ENCODE results near the gene ZNF639. TPM values are rescaled to one million over a fixed set of nuclear protein-coding genes. Genes with fewer than 3 reads are reported as not detected.

Gene ZNF639
- total and polyA plus RNA-seq, 2 of the 13 experiments (the other 11 are each of a cell fraction or from before 2014, with no cell fraction given), result 11.6 to 42.4 TPM

DNA sequence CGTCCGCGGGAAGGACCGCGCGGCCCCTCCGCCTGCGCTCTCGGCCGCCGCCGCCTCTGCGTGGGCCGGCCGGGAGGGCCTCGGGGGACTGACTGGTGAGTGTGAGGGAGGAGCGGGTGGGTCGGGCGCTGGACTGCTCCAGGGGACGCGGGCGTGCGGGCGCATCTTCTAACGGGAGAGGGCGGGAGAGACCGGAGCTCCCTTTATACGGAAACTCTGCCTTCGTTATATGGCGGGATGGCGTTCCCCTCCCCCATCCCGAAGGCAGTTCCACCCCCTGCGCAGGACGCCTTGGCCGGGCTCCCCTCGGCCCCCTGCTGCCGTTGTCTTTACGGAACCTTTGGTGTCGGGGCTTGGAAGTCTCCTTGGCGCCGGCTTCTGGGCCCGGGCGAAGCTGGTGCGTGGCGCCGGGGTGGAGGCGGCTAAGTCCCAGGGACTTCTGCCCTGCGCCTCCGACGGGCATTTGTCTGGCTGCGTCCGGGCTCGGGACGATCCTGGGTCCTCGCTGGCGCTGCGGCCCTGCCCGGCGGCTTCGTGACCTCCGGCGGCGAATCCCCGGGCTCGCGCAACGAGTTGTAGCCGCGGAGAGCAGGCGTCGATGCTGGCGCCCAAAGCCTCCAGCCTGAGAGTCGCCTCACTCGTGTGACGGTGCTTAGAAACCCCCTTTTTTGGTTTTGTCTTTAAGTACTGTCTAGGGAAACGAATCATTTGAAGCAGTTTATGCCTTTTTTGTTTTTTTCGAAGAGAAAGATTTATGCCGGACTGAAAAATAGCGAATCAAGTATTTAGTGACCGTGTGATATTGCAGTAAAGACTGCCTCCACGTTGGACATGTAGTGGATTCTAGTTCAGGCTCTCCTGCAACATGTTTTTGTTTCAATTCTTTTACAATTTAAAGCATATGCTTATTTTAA lies 623 bp downstream of the ZNF639 start (continued):
- TF ChIP-seq, protein P1, sequence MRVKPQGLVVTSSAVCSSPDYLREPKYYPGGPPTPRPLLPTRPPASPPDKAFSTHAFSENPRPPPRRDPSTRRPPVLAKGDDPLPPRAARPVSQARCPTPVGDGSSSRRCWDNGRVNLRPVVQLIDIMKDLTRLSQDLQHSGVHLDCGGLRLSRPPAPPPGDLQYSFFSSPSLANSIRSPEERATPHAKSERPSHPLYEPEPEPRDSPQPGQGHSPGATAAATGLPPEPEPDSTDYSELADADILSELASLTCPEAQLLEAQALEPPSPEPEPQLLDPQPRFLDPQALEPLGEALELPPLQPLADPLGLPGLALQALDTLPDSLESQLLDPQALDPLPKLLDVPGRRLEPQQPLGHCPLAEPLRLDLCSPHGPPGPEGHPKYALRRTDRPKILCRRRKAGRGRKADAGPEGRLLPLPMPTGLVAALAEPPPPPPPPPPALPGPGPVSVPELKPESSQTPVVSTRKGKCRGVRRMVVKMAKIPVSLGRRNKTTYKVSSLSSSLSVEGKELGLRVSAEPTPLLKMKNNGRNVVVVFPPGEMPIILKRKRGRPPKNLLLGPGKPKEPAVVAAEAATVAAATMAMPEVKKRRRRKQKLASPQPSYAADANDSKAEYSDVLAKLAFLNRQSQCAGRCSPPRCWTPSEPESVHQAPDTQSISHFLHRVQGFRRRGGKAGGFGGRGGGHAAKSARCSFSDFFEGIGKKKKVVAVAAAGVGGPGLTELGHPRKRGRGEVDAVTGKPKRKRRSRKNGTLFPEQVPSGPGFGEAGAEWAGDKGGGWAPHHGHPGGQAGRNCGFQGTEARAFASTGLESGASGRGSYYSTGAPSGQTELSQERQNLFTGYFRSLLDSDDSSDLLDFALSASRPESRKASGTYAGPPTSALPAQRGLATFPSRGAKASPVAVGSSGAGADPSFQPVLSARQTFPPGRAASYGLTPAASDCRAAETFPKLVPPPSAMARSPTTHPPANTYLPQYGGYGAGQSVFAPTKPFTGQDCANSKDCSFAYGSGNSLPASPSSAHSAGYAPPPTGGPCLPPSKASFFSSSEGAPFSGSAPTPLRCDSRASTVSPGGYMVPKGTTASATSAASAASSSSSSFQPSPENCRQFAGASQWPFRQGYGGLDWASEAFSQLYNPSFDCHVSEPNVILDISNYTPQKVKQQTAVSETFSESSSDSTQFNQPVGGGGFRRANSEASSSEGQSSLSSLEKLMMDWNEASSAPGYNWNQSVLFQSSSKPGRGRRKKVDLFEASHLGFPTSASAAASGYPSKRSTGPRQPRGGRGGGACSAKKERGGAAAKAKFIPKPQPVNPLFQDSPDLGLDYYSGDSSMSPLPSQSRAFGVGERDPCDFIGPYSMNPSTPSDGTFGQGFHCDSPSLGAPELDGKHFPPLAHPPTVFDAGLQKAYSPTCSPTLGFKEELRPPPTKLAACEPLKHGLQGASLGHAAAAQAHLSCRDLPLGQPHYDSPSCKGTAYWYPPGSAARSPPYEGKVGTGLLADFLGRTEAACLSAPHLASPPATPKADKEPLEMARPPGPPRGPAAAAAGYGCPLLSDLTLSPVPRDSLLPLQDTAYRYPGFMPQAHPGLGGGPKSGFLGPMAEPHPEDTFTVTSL (CRISPR knock-in tag; IDR thresholded peaks at IDR 0.05; ENCODE audit: borderline replicate concordance), result peak; percentile 32; the same call in 1 of the 2 replicates
- TF ChIP-seq, protein P2, sequence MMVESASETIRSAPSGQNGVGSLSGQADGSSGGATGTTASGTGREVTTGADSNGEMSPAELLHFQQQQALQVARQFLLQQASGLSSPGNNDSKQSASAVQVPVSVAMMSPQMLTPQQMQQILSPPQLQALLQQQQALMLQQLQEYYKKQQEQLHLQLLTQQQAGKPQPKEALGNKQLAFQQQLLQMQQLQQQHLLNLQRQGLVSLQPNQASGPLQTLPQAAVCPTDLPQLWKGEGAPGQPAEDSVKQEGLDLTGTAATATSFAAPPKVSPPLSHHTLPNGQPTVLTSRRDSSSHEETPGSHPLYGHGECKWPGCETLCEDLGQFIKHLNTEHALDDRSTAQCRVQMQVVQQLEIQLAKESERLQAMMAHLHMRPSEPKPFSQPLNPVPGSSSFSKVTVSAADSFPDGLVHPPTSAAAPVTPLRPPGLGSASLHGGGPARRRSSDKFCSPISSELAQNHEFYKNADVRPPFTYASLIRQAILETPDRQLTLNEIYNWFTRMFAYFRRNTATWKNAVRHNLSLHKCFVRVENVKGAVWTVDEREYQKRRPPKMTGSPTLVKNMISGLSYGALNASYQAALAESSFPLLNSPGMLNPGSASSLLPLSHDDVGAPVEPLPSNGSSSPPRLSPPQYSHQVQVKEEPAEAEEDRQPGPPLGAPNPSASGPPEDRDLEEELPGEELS (CRISPR knock-in tag; IDR thresholded peaks at IDR 0.05), result no peak
- TF ChIP-seq KLF11 (CRISPR knock-in tag; IDR thresholded peaks at IDR 0.05) (no peak), ATF7 (IDR thresholded peaks at IDR 0.05) (no peak), ATF7 (CRISPR knock-in tag; IDR thresholded peaks at IDR 0.05) (no peak), ZNF44 (CRISPR knock-in tag; IDR thresholded peaks at IDR 0.05) (0 out of 2 replicates have a peak, but pooled peaks have one; percentile 65), ZNF598 (CRISPR knock-in tag; IDR thresholded peaks at IDR 0.05; ENCODE audit: borderline replicate concordance) (0 out of 2 replicates have a peak, but pooled peaks have one; percentile 25), BORCS8-MEF2B (CRISPR knock-in tag; IDR thresholded peaks at IDR 0.05) (peak; percentile 50; the same call in 1 of the 2 replicates), EEA1 (CRISPR knock-in tag; IDR thresholded peaks at IDR 0.05; ENCODE audit: borderline replicate concordance) (no peak)
- TF ChIP-seq, protein P3, sequence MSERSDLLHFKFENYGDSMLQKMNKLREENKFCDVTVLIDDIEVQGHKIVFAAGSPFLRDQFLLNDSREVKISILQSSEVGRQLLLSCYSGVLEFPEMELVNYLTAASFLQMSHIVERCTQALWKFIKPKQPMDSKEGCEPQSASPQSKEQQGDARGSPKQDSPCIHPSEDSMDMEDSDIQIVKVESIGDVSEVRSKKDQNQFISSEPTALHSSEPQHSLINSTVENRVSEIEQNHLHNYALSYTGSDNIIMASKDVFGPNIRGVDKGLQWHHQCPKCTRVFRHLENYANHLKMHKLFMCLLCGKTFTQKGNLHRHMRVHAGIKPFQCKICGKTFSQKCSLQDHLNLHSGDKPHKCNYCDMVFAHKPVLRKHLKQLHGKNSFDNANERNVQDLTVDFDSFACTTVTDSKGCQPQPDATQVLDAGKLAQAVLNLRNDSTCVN (CRISPR knock-in tag; IDR thresholded peaks at IDR 0.05; ENCODE audit: borderline replicate concordance), result no peak
- TF ChIP-seq, protein P4, sequence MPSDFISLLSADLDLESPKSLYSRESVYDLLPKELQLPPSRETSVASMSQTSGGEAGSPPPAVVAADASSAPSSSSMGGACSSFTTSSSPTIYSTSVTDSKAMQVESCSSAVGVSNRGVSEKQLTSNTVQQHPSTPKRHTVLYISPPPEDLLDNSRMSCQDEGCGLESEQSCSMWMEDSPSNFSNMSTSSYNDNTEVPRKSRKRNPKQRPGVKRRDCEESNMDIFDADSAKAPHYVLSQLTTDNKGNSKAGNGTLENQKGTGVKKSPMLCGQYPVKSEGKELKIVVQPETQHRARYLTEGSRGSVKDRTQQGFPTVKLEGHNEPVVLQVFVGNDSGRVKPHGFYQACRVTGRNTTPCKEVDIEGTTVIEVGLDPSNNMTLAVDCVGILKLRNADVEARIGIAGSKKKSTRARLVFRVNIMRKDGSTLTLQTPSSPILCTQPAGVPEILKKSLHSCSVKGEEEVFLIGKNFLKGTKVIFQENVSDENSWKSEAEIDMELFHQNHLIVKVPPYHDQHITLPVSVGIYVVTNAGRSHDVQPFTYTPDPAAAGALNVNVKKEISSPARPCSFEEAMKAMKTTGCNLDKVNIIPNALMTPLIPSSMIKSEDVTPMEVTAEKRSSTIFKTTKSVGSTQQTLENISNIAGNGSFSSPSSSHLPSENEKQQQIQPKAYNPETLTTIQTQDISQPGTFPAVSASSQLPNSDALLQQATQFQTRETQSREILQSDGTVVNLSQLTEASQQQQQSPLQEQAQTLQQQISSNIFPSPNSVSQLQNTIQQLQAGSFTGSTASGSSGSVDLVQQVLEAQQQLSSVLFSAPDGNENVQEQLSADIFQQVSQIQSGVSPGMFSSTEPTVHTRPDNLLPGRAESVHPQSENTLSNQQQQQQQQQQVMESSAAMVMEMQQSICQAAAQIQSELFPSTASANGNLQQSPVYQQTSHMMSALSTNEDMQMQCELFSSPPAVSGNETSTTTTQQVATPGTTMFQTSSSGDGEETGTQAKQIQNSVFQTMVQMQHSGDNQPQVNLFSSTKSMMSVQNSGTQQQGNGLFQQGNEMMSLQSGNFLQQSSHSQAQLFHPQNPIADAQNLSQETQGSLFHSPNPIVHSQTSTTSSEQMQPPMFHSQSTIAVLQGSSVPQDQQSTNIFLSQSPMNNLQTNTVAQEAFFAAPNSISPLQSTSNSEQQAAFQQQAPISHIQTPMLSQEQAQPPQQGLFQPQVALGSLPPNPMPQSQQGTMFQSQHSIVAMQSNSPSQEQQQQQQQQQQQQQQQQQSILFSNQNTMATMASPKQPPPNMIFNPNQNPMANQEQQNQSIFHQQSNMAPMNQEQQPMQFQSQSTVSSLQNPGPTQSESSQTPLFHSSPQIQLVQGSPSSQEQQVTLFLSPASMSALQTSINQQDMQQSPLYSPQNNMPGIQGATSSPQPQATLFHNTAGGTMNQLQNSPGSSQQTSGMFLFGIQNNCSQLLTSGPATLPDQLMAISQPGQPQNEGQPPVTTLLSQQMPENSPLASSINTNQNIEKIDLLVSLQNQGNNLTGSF (CRISPR knock-in tag; IDR thresholded peaks at IDR 0.05), result 0 out of 2 replicates have a peak, but pooled peaks have one; percentile 59
- TF ChIP-seq, protein P5, sequence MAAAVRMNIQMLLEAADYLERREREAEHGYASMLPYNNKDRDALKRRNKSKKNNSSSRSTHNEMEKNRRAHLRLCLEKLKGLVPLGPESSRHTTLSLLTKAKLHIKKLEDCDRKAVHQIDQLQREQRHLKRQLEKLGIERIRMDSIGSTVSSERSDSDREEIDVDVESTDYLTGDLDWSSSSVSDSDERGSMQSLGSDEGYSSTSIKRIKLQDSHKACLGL (CRISPR knock-in tag; IDR thresholded peaks at IDR 0.05), result 0 out of 2 replicates have a peak, but pooled peaks have one; percentile 30
